Measurements from ENCODE around the gene COL23A1. TPM values are rescaled to one million over a fixed set of nuclear protein-coding genes. Genes with fewer than 3 reads are reported as not detected.

COL23A1 gene
- total and polyA plus RNA-seq, 2 donors (not counting 1 experiment from before 2014, with no cell fraction given), result 0.20 TPM; not detected in 1

- peaks cover 0 to 2% (median 0%) of the 10 kb centered on the region in 4 experiments for H3K27me3 ChIP-seq (replicated peaks in 1 of 4; ENCODE audit: control extremely low read depth in 1 of 4, control insufficient read depth in 3 of 4, insufficient read depth in 4 of 4, low read length in 3 of 4)
- 94% methylated on average over 6 of the region's 6 CpGs for WGBS (ENCODE audit: insufficient coverage)
- ATAC-seq (ENCODE audit: low read depth), result no peak
Measured at GRCh38 chr5:178470760-178471025, 119.5 kb downstream of the COL23A1 start.

More at GRCh38 chr5:178470760-178471025, 119.5 kb downstream of the COL23A1 start:
- Histone ChIP-seq H3K9ac (ENCODE audit: low read length) (no peak overlapping the region), H4K20me1 (ENCODE audit: control insufficient read depth, insufficient read depth, low read length, poor library complexity, severe bottlenecking) (no peaks in the 10 kb centered on the region), H3K4me2 (replicated peaks; ENCODE audit: low read depth, low read length, poor library complexity, severe bottlenecking) (no peak overlapping the region), H2AFZ (ENCODE audit: insufficient read depth, low read depth, low read length, poor library complexity, severe bottlenecking) (no peak overlapping the region), H3K79me2 (ENCODE audit: control insufficient read depth, insufficient read depth, low read length) (no peaks in the 10 kb centered on the region), H3K9me3 (ENCODE audit: control extremely low read depth in 1 of 3, control insufficient read depth in 2 of 3, insufficient read depth in 1 of 3, low read length in 2 of 3) (peaks cover 0 to 2% (median 0%) of the 10 kb centered on the region in 3 donors), H3K36me3 (replicated peaks in 1 of 2; ENCODE audit: control extremely low read depth in 1 of 2, control insufficient read depth in 1 of 2, extremely low read depth in 1 of 2, insufficient read depth in 2 of 2, low read length in 1 of 2) (no peaks in the 10 kb centered on the region), H3K27ac (ENCODE audit: low read length in 2 of 2) (no peak overlapping the region), H3K4me3 (ENCODE audit: control extremely low read depth in 1 of 5, extremely low read depth in 1 of 5, insufficient read depth in 1 of 5, low read depth in 2 of 5, low read length in 4 of 5) (no peak overlapping the region), H3K4me1 (ENCODE audit: control insufficient read depth in 2 of 2, insufficient read depth in 2 of 2, low read length in 2 of 2) (no peaks in the 10 kb centered on the region)
- ChIA-PET POLR2A (no interaction called here), CTCF (interaction anchor here (2.2 kb wide), 1 partner anchor 9 kb away, joined by 7 read pairs; no protein-coding TSS in a partner anchor)
- no peak for TF ChIP-seq CTCF (IDR thresholded peaks at IDR 0.05)
- no peak for TF ChIP-seq EZH2 (IDR thresholded peaks at IDR 0.05; ENCODE audit: borderline replicate concordance, insufficient read depth, low read depth, low read length, poor library complexity, severe bottlenecking)
- H3K4me3 Mint-ChIP-seq, result no peak overlapping the region
- no peaks in the 10 kb centered on the region for H3K9me3 Mint-ChIP-seq (ENCODE audit: insufficient read depth)
- H3K27me3 Mint-ChIP-seq, result peaks cover 17% of the 10 kb centered on the region
- H3K4me1 Mint-ChIP-seq, result no peaks in the 10 kb centered on the region
- no peak overlapping the region for H3K27ac Mint-ChIP-seq
- DNase-seq, result no peak
- intact Hi-C loops (cut with micrococcal nuclease), result no loop called here

All from B cell (primary cell).